H1 (cell line): ENCODE measurements around the gene CKS1B. TPM values are rescaled to one million over a fixed set of nuclear protein-coding genes. Genes with fewer than 3 reads are reported as not detected.

Source experiments
- CTCF ChIA-PET: fragments of 300-600 bp; sonication (Branson Sonifier 250); formaldehyde crosslinking; loops from one replicate; lab custom pipeline; 2021; ENCODE audit not compliant: partially characterized antibody; lab: Charles Lee
- POLR2A ChIA-PET: fragments of 300-600 bp; sonication (Branson Sonifier 250); formaldehyde crosslinking; loops from one replicate; lab custom pipeline; 2021; ENCODE audit warnings: inconsistent platforms; ENCODE audit not compliant: partially characterized antibody; lab: Charles Lee
- DNase-seq, 2 experiments: peaks; one replicate each; pipeline versions ENCODE4 v3.0.0 to v3.0.0-alpha.2; 2010 to 2022; ENCODE audit warnings: low spot score in 2 of 2, low read depth in 1 of 2, mixed read lengths in 1 of 2
- FAIRE-seq: peaks from 2 replicates; lab custom pipeline; 2011; peaks lifted over from hg19 to GRCh38; lab: Jason Lieb, UNC
- H2AFZ ChIP-seq: 2 replicates; pipeline ENCODE4 v1.8.1; 2012; ENCODE audit warnings: low read length, inconsistent platforms
- H2AK5ac ChIP-seq: 2 replicates; pipeline ENCODE4 v1.6.1; 2013; ENCODE audit warnings: low read depth, low read length
- H2BK120ac ChIP-seq: replicated peaks from 2 replicates; pipeline ENCODE3; 2013; ENCODE audit warnings: low read depth, low read length, inconsistent platforms
- H2BK12ac ChIP-seq: 2 replicates; pipeline ENCODE4 v1.6.1; 2013; ENCODE audit warnings: low read depth, low read length
- H2BK15ac ChIP-seq: 2 replicates; pipeline ENCODE4 v1.6.1; 2013; ENCODE audit warnings: low read length
- H2BK20ac ChIP-seq: 2 replicates; pipeline ENCODE4 v1.6.1; 2013; ENCODE audit warnings: low read length
- H2BK5ac ChIP-seq: 2 replicates; pipeline ENCODE4 v1.6.1; 2013; ENCODE audit warnings: low read depth, low read length
- H3K14ac ChIP-seq: 2 replicates; pipeline ENCODE4 v1.6.1; 2013; ENCODE audit warnings: inconsistent platforms; ENCODE audit not compliant: insufficient read length
- H3K18ac ChIP-seq: 2 replicates; pipeline ENCODE4 v1.6.1; 2013; ENCODE audit warnings: low read length; ENCODE audit errors: extremely low read depth
- H3K23ac ChIP-seq: 2 replicates; pipeline ENCODE4 v1.6.1; 2013; ENCODE audit warnings: inconsistent platforms; ENCODE audit not compliant: insufficient read length
- H3K23me2 ChIP-seq: 2 replicates; pipeline ENCODE4 v1.6.1; 2013; ENCODE audit warnings: low read depth, low read length
- H3K27ac ChIP-seq: 2 replicates; pipeline ENCODE4 v1.6.1; 2011; ENCODE audit warnings: low read depth, low read length, inconsistent platforms
- H3K27me3 ChIP-seq, 4 experiments: replicated peaks in 1 of 4; 1 replicate in 1 of 4; 2 replicates in 3 of 4; pipeline versions ENCODE4 v1.6.1 to v1.8.1; 2011 to 2013; ENCODE audit warnings: low read length in 3 of 4, mild to moderate bottlenecking in 3 of 4, inconsistent platforms in 2 of 4, mixed read lengths in 2 of 4, moderate library complexity in 1 of 4; ENCODE audit not compliant: control insufficient read depth in 3 of 4, insufficient read depth in 3 of 4; ENCODE audit errors: extremely low read depth in 1 of 4
- H3K36me3 ChIP-seq, 4 experiments: 2 replicates each; pipeline versions ENCODE4 v1.6.1 to v1.8.1; 2011 to 2013; ENCODE audit warnings: mild to moderate bottlenecking in 4 of 4, low read length in 3 of 4, moderate library complexity in 2 of 4, control low read depth in 1 of 4, inconsistent platforms in 1 of 4; ENCODE audit not compliant: insufficient read depth in 4 of 4, control insufficient read depth in 2 of 4
- H3K4ac ChIP-seq: replicated peaks from 2 replicates; pipeline ENCODE3; 2013; ENCODE audit warnings: low read length, low read depth, mixed read lengths, inconsistent platforms; ENCODE audit not compliant: insufficient read length
- H3K4me1 ChIP-seq, 4 experiments: replicated peaks in 1 of 4; 1 replicate in 1 of 4; 2 replicates in 3 of 4; pipeline versions ENCODE4 v1.6.1 to v1.8.1; 2011 to 2013; ENCODE audit warnings: low read length in 3 of 4, inconsistent platforms in 2 of 4, mixed read lengths in 1 of 4; ENCODE audit not compliant: insufficient read depth in 4 of 4, control insufficient read depth in 3 of 4
- H3K4me2 ChIP-seq, 2 experiments: 2 replicates each; pipeline versions ENCODE4 v1.6.1 to v1.8.1; 2011 to 2013; ENCODE audit warnings: low read depth in 2 of 2, low read length in 2 of 2, control low read depth in 1 of 2, inconsistent platforms in 1 of 2, mild to moderate bottlenecking in 1 of 2; ENCODE audit not compliant: insufficient read depth in 1 of 2
- H3K4me3 ChIP-seq, 4 experiments: fragments of 200-600, 300-600 bp in 1 of 4; sonication (generic), shearing (Covaris generic), sonication (Bioruptor Twin) in 1 of 4; 2 replicates each; pipeline versions ENCODE4 v1.5.1 to v1.8.1; 2011 to 2016; ENCODE audit warnings: low read length in 4 of 4, low read depth in 3 of 4, control low read depth in 2 of 4, inconsistent platforms in 2 of 4, mild to moderate bottlenecking in 2 of 4, mixed read lengths in 1 of 4, moderate library complexity in 1 of 4; ENCODE audit not compliant: insufficient read depth in 2 of 4; ENCODE audit errors: extremely low read depth in 1 of 4
- H3K56ac ChIP-seq: replicated peaks from 2 replicates; pipeline ENCODE3; 2013; ENCODE audit warnings: low read depth, mild to moderate bottlenecking, mixed read lengths, low read length, inconsistent platforms; ENCODE audit not compliant: insufficient read length
- H3K79me1 ChIP-seq: 2 replicates; pipeline ENCODE4 v1.6.1; 2013; ENCODE audit warnings: low read depth, low read length, control low read depth
- H3K79me2 ChIP-seq, 2 experiments: 2 replicates each; pipeline versions ENCODE4 v1.6.1 to v1.8.1; 2012 to 2013; ENCODE audit warnings: low read length in 2 of 2, mild to moderate bottlenecking in 2 of 2, inconsistent platforms in 1 of 2; ENCODE audit not compliant: insufficient read depth in 2 of 2, control insufficient read depth in 1 of 2
- H3K9ac ChIP-seq, 4 experiments: replicated peaks in 1 of 4; 1 replicate in 1 of 4; 2 replicates in 3 of 4; pipeline versions ENCODE4 v1.6.1 to v1.8.1; 2011 to 2013; ENCODE audit warnings: low read depth in 3 of 4, low read length in 3 of 4, control low read depth in 2 of 4, mild to moderate bottlenecking in 2 of 4, moderate library complexity in 2 of 4, inconsistent platforms in 1 of 4; ENCODE audit errors: extremely low read depth in 1 of 4
- H3K9me3 ChIP-seq, 2 experiments: 2 replicates each; pipeline versions ENCODE4 v1.6.1 to v1.8.1; 2012 to 2013; ENCODE audit warnings: mild to moderate bottlenecking in 2 of 2, moderate library complexity in 2 of 2, control low read depth in 1 of 2, inconsistent platforms in 1 of 2, low read depth in 1 of 2, low read length in 1 of 2, mixed read lengths in 1 of 2; ENCODE audit not compliant: insufficient read depth in 2 of 2
- H4K20me1 ChIP-seq, 2 experiments: replicated peaks in 1 of 2; 2 replicates each; pipeline versions ENCODE3 to v1.8.1; 2011 to 2013; ENCODE audit warnings: inconsistent platforms in 2 of 2, low read length in 2 of 2, mild to moderate bottlenecking in 1 of 2; ENCODE audit not compliant: insufficient read depth in 2 of 2, control insufficient read depth in 1 of 2
- H4K5ac ChIP-seq: 2 replicates; pipeline ENCODE4 v1.6.1; 2013; ENCODE audit warnings: low read length, low read depth, mixed read lengths, inconsistent platforms; ENCODE audit not compliant: insufficient read length
- H4K8ac ChIP-seq: 2 replicates; pipeline ENCODE4 v1.8.0; 2013; ENCODE audit warnings: mild to moderate bottlenecking, moderate library complexity, low read length, inconsistent platforms; ENCODE audit not compliant: insufficient read depth; ENCODE audit errors: extremely low read depth
- H4K91ac ChIP-seq: replicated peaks from 2 replicates; pipeline ENCODE3; 2013; ENCODE audit warnings: low read length, mixed read lengths, inconsistent platforms; ENCODE audit not compliant: insufficient read length
- TEAD4 ChIP-seq: IDR thresholded peaks from 2 replicates; pipeline ENCODE4 v1.6.1; 2012; ENCODE audit warnings: low read depth, low read length, inconsistent platforms, mixed read lengths
- ZNF274 ChIP-seq: IDR thresholded peaks from 2 replicates; pipeline ENCODE4 v1.7.0; 2012; ENCODE audit warnings: low read length, borderline replicate concordance; ENCODE audit errors: extremely low read depth
- WGBS, 2 experiments: shearing (Covaris generic) in 1 of 2; methylation state at CpG; one replicate each; pipeline versions ENCODE4 v1.1.6 to v1.1.7; 2013 to 2015; ENCODE audit warnings: low lambda C conversion rate in 2 of 2, mixed read lengths in 2 of 2, inconsistent platforms in 1 of 2, low coverage in 1 of 2, missing lambda C conversion rate in 1 of 2; ENCODE audit not compliant: insufficient replicate concordance in 2 of 2, insufficient coverage in 1 of 2, insufficient read length in 1 of 2; ENCODE audit errors: extremely low coverage in 1 of 2, missing lambda C conversion rate in 1 of 2; 5-methylcytosine and 5-hydroxymethylcytosine counted together
- polyA plus RNA-seq, 7 experiments: library from polyadenylated mRNA; depleted of rRNA in 3 of 7; stranded (reverse) in 5 of 7; unstranded in 2 of 7; fragments of >200 nt in 5 of 7; fragments of 200-250 nt in 2 of 7; gene quantifications; 1 replicate in 5 of 7; 2 replicates in 1 of 7; 4 replicates in 1 of 7; pipeline versions ENCODE4 v1.2.1 to v1.2.3, GENCODE V29; 2011 to 2013; ENCODE audit warnings: missing spikeins in 2 of 7, mixed read lengths in 2 of 7
- total RNA-seq: library from RNA; stranded (reverse); fragmentation: NEBNext Ultra II Directional; extraction: Animal tissue kit (Norgen Biotek cat#: 25700); gene quantifications from 2 replicates; pipeline ENCODE4 v1.2.1, GENCODE V29; 2021
- TF ChIP-seq, protein P1 (sequence below): IDR thresholded peaks from 2 replicates; pipeline ENCODE4 v1.6.1; 2011; ENCODE audit warnings: low read length, improper control_type of control experiment

CKS1B gene
- total and polyA plus RNA-seq, 2 of the 8 experiments (the other 6 are each of a cell fraction or from before 2014, with no cell fraction given), result 294 to 1,025 TPM

DNA sequence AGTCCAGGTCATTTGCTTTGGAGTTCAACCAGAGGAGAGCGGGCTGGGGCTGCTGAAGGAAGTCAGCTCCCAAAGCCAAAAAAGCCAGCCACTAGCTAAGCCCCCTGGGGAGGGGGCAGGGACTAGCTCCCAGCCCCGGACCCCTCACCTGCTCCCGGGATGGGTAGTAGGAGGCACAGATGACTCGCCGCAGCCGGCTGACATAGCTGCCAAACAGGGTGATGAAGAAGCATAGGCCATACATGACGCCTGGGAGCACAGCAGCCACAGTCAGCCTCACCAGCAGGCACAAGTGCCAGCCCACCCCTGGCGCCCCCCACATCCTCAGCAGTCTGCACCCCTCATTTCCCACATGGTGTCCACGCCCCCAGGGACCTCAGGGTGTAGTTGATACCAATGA lies 51.7 kb downstream of the CKS1B start:
- no peak overlapping the region for H3K23ac ChIP-seq
- H3K27me3 ChIP-seq, result peaks cover 0 to 3% (median 0%) of the 10 kb centered on the region in 4 experiments; a peak in 1 of 7 replicates
- no peak overlapping the region for H3K18ac ChIP-seq
- no peaks in the 10 kb centered on the region for H3K23me2 ChIP-seq
- H3K4me1 ChIP-seq, result peaks cover 0 to 5% (median 0%) of the 10 kb centered on the region in 4 experiments; a peak in 2 of 7 replicates
- no peak overlapping the region for H2AK5ac ChIP-seq
- H2BK120ac ChIP-seq, result no peak overlapping the region
- H4K91ac ChIP-seq, result no peak overlapping the region
- no peaks in the 10 kb centered on the region for H3K79me2 ChIP-seq
- H4K20me1 ChIP-seq, result no peaks in the 10 kb centered on the region
- H3K36me3 ChIP-seq, result no peaks in the 10 kb centered on the region
- POLR2A ChIA-PET, result no interaction called here
- CTCF ChIA-PET, result interaction anchor here (1.0 to 2.5 kb wide), 7 partner anchors 9 to 36 kb away, joined by 3 to 11 read pairs (median 5); partner anchors contain the start of gene ADAM15
- no peak overlapping the region for H3K14ac ChIP-seq
- H2BK15ac ChIP-seq, result peak overlapping the region; percentile 50; the same call in 1 of the 2 replicates
- no peak overlapping the region for H3K9ac ChIP-seq
- H4K8ac ChIP-seq, result no peak overlapping the region
- no peak for TF ChIP-seq ZNF274
- TF ChIP-seq, protein P1, sequence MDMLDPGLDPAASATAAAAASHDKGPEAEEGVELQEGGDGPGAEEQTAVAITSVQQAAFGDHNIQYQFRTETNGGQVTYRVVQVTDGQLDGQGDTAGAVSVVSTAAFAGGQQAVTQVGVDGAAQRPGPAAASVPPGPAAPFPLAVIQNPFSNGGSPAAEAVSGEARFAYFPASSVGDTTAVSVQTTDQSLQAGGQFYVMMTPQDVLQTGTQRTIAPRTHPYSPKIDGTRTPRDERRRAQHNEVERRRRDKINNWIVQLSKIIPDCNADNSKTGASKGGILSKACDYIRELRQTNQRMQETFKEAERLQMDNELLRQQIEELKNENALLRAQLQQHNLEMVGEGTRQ, result no peak
- no peak for TF ChIP-seq TEAD4
- no peak overlapping the region for H3K4me3 ChIP-seq
- no peak overlapping the region for H2BK12ac ChIP-seq
- WGBS, 2 experiments, result 72% methylated on average over 9 of the region's 9 CpGs; no CpG with 5 or more reads in 1 of the 2 experiments
- H2BK5ac ChIP-seq, result no peak overlapping the region
- no peak overlapping the region for H3K4me2 ChIP-seq
- H2BK20ac ChIP-seq, result no peak overlapping the region
- no peak overlapping the region for H2AFZ ChIP-seq
- DNase-seq, result no peak
- H3K27ac ChIP-seq, result no peak overlapping the region
- no peak overlapping the region for H3K56ac ChIP-seq
- FAIRE-seq, result no peak
- H3K4ac ChIP-seq, result no peak overlapping the region
- no peaks in the 10 kb centered on the region for H3K9me3 ChIP-seq
- no peak overlapping the region for H4K5ac ChIP-seq
- H3K79me1 ChIP-seq, result no peaks in the 10 kb centered on the region
